ENCODE results near the gene B3GNT4. TPM values are rescaled to one million over a fixed set of nuclear protein-coding genes. Genes with fewer than 3 reads are reported as not detected.
A peak's percentile ranks its signal among the peaks of the same experiment; 100 is the strongest.

The B3GNT4 gene
- total and polyA plus RNA-seq, 2 of the 13 experiments (the other 11 are each of a cell fraction or from before 2014, with no cell fraction given), result 0.04 to 0.21 TPM

- TF ChIP-seq ZNF7 (CRISPR knock-in tag; IDR thresholded peaks at IDR 0.05) (no peak), KLF16 (CRISPR knock-in tag; IDR thresholded peaks at IDR 0.05) (peak in 1 of 2 experiments; percentile 94; a peak in 2 of 4 replicates), SPEN (CRISPR knock-in tag; IDR thresholded peaks at IDR 0.05; ENCODE audit: low read depth) (peak; percentile 16; the same call in 1 of the 2 replicates), ZNF737 (CRISPR knock-in tag; IDR thresholded peaks at IDR 0.05; ENCODE audit: borderline replicate concordance) (peak; percentile 74; the same call in 1 of the 2 replicates), ARHGAP35 (CRISPR knock-in tag; IDR thresholded peaks at IDR 0.05; ENCODE audit: borderline replicate concordance) (0 out of 2 replicates have a peak, but pooled peaks have one; percentile 44), SP140L (CRISPR knock-in tag; IDR thresholded peaks at IDR 0.05; ENCODE audit: borderline replicate concordance) (peak; percentile 57; the same call in 1 of the 2 replicates), PLRG1 (conservative IDR thresholded peaks at IDR 0.05) (no peak), BRD4 (CRISPR knock-in tag; IDR thresholded peaks at IDR 0.05) (0 out of 2 replicates have a peak, but pooled peaks have one; percentile 39), XBP1 (CRISPR knock-in tag; IDR thresholded peaks at IDR 0.05) (peak; percentile 74; the same call in 1 of the 2 replicates), MTA3 (CRISPR knock-in tag; IDR thresholded peaks at IDR 0.05) (no peak), ZNF280B (CRISPR knock-in tag; IDR thresholded peaks at IDR 0.05; ENCODE audit: borderline replicate concordance) (peak; percentile 75), ZNF281 (CRISPR knock-in tag; IDR thresholded peaks at IDR 0.05; ENCODE audit: borderline replicate concordance) (peak; percentile 69; the same call in 1 of the 2 replicates)
- TF ChIP-seq, protein P1, sequence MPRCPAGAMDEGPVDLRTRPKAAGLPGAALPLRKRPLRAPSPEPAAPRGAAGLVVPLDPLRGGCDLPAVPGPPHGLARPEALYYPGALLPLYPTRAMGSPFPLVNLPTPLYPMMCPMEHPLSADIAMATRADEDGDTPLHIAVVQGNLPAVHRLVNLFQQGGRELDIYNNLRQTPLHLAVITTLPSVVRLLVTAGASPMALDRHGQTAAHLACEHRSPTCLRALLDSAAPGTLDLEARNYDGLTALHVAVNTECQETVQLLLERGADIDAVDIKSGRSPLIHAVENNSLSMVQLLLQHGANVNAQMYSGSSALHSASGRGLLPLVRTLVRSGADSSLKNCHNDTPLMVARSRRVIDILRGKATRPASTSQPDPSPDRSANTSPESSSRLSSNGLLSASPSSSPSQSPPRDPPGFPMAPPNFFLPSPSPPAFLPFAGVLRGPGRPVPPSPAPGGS (CRISPR knock-in tag; IDR thresholded peaks at IDR 0.05), result peak; percentile 78; the same call in 1 of the 2 replicates
- TF ChIP-seq, protein P2, sequence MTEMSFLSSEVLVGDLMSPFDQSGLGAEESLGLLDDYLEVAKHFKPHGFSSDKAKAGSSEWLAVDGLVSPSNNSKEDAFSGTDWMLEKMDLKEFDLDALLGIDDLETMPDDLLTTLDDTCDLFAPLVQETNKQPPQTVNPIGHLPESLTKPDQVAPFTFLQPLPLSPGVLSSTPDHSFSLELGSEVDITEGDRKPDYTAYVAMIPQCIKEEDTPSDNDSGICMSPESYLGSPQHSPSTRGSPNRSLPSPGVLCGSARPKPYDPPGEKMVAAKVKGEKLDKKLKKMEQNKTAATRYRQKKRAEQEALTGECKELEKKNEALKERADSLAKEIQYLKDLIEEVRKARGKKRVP (CRISPR knock-in tag; IDR thresholded peaks at IDR 0.05), result 0 out of 4 replicates have a peak, but pooled peaks of 1 of the 2 experiments have one; percentile 33
- TF ChIP-seq, protein P3, sequence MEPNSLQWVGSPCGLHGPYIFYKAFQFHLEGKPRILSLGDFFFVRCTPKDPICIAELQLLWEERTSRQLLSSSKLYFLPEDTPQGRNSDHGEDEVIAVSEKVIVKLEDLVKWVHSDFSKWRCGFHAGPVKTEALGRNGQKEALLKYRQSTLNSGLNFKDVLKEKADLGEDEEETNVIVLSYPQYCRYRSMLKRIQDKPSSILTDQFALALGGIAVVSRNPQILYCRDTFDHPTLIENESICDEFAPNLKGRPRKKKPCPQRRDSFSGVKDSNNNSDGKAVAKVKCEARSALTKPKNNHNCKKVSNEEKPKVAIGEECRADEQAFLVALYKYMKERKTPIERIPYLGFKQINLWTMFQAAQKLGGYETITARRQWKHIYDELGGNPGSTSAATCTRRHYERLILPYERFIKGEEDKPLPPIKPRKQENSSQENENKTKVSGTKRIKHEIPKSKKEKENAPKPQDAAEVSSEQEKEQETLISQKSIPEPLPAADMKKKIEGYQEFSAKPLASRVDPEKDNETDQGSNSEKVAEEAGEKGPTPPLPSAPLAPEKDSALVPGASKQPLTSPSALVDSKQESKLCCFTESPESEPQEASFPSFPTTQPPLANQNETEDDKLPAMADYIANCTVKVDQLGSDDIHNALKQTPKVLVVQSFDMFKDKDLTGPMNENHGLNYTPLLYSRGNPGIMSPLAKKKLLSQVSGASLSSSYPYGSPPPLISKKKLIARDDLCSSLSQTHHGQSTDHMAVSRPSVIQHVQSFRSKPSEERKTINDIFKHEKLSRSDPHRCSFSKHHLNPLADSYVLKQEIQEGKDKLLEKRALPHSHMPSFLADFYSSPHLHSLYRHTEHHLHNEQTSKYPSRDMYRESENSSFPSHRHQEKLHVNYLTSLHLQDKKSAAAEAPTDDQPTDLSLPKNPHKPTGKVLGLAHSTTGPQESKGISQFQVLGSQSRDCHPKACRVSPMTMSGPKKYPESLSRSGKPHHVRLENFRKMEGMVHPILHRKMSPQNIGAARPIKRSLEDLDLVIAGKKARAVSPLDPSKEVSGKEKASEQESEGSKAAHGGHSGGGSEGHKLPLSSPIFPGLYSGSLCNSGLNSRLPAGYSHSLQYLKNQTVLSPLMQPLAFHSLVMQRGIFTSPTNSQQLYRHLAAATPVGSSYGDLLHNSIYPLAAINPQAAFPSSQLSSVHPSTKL (CRISPR knock-in tag; IDR thresholded peaks at IDR 0.05), result peak; percentile 52; the same call in 1 of the 2 replicates
- TF ChIP-seq, protein P4, sequence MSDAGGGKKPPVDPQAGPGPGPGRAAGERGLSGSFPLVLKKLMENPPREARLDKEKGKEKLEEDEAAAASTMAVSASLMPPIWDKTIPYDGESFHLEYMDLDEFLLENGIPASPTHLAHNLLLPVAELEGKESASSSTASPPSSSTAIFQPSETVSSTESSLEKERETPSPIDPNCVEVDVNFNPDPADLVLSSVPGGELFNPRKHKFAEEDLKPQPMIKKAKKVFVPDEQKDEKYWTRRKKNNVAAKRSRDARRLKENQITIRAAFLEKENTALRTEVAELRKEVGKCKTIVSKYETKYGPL (CRISPR knock-in tag; IDR thresholded peaks at IDR 0.05), result peak; percentile 89; the same call in 1 of the 2 replicates
Observed at GRCh38 chr12:122226366-122227125, 23.0 kb downstream of the B3GNT4 start (continued).

Measured in HepG2 (cell line).